GM19023 (cell line): ENCODE data around the gene CD81.

Source experiments
- ATAC-seq: cut with Tn5 transposase; IDR thresholded peaks from one replicate; pipeline ENCODE4 v1.9.1; 2021; ENCODE audit warnings: mild to moderate bottlenecking, moderate library complexity; ENCODE audit not compliant: unreplicated experiment

The CD81 gene

GRCh38 chr11:2419638-2420501 lies 42.8 kb downstream of the CD81 start:
- ATAC-seq, result no peak

GRCh38 chr11:2420502-2421225 lies 43.6 kb downstream of the CD81 start:
- peak; percentile 63 for ATAC-seq

GRCh38 chr11:2421226-2421994 lies 44.3 kb downstream of the CD81 start:
- no peak for ATAC-seq

GRCh38 chr11:2421996-2422395 lies 44.9 kb downstream of the CD81 start:
- ATAC-seq, result no peak

DNA sequence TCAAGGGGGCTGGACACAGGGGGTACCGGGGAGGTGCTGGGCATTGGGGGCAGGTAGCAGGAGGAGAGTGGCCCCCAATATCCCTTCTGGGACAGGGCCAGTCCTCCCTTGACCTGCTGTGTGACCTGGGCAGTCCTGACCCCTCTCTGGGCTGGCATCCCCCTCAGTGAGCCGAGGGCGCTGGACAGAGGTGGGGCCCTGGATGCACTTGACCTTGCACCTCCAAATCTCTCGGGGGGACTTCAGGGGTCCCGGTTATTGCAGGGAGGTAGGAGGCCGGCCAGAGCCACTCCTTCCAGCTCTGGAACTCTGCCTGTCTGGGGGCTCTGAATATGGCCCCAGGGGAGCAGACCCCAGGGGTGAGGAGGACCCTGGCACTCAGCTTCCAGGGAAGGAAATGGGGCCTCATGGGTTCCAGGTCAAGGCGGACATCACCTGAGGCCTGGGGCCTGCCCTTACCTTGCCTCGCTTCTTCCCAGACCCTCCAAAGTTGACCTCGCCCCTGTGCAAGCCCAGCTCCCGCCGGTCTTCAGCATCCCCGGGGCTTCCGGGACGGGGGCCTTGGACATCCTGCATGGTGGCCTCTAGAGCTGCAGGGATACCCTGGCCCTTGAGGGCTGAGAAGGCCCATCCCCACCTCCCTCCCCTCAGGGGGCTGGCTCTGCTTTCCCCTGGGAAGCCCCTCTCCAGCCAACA lies 45.5 kb downstream of the CD81 start:
- ATAC-seq, result no peak

DNA sequence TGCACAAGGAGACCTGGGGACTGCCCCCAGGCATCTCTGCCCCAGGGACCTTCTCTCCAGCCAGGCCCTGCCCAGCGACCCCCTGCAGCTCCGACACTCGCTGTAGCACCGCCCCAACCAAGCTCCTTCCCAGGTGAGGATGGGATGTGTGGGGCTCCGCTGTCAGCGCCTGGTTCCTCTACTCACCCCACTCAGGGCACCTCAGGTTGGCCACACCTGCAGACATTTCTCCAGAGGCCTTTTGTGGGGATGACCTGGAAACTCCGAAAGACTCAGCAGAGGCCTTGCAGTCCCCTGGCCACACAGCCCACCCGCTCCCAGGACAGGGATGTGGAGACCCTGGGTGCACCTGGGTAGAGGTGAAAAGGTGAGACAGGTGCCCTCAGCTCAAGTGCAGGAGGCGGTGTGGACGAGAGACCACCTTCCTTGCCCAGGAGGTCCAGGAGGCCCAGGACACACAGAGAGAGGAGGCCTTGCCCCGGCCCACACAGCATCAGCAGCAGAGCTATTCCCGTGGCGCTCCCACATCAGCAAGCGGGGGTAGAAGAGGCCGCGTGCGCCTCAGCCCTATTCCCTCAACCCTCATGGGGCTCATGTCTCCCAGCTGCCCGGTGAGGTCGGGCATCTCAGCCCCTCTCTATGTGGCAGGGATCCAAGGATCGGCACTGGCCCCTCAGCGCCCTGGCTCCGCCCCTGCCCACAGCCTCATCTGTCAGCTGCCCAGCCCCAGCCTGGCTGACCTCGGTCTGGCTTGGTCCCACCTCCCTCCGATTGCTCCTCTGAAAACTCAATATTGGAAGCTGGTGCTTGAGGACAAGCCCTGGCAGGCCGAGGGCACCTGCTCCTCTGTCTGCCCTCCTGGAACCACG lies 46.3 kb downstream of the CD81 start:
- ATAC-seq, result no peak

GRCh38 chr11:2424811-2425495 lies 47.8 kb downstream of the CD81 start:
- ATAC-seq, result no peak

DNA sequence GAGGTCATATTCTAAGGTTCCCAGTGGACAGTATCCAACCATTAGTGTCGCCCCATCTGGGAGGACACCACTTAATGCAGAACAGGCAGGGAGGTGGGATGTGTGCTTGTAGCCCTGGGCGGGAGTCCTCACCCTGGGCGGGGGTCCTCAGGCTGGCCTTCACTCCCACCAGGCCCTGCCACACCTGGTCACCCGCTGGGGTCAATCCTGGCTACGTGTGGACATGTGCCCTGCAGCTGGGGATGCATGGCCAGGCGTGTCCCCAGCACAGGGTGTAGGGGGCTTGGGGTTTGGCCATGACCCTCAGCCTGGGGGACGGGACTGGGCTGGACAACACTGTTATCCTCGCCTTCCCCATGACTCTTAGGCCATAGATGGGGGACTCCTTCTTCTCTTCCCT lies 48.4 kb downstream of the CD81 start:
- ATAC-seq, result no peak

DNA sequence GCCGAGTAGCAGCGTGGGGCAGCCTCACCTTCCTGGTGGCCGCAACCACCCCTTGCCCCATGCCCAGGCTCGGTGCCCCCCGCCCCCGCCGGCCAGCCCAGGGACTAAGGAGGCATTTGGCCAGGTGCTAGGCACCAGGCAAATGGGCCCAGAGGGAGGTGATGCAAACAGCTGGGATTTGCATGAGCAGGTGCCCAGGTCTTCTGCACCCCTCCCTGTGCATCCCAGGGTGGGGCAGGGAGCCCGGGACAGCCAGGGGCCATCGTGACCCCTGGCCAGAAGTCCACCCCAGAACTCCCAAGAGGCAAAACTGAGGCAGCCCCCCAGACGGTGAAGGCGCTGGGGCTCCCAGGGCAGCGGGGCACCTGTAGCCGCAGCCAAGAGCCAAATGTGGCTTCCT lies 49.1 kb downstream of the CD81 start:
- ATAC-seq, result no peak

DNA sequence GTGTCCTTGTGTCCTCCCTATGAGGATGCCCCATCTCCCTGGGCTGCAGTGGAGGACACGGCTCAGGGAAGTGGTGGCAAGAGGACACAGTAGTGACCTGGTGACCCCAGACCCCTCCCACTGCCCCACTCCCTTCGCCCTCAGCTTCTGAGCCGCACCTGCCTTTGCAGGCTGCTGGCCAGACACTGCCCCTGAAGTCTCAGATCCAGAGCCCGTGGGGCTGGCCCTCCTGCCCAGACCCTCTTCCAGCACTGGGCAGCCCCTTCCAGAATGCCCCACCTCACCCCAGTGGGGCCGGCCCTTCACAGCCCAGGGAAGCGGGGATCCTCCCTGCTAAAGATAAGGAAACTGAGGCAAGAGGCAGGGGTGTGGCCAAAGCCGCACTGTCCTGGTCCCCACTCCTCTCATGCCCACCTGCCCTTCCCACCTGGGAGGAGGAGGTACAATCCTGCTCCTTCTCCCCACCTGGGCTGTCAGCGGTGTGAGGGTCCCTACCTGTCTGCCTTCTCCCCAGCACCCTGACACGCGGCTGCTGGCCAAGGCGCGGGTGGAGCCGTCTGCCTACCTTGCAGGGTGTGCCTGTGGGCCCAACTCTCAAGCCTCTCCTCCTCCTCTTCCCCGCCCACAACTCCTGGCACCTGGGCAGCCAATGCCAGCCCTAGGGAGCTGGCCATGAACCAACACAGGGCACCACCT lies 49.9 kb downstream of the CD81 start:
- ATAC-seq, result no peak

DNA sequence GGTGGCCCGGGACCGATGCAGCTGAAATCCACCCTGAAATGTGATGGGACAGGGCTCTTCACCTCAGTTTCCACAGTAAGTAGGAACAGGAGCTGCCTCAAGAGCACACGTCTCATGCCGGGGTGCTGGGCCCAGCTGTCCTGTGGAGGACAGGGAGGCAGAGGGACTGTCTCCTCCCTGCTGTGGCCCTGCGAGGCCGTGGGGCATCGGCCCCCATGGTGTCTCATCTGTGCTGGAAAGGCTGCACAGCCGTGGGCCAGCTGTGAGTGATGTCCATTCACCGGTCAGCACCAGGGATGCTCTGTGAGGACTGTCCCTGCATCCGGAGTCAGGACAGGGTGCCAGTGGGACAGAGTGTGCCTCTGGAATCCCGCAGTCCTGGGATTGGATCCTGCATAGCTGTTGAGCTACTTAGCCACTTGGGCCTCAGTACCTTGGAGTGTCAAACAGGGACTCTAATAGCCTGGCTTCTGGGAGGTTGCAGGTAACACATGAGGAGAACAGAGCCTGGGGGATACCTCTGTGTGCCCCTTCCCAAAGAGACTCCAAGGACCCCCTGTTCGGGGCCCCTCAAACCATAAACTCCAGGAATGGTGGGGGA lies 50.7 kb downstream of the CD81 start:
- no peak for ATAC-seq

- no peak for ATAC-seq
Measured at GRCh38 chr11:2428322-2428795, 51.2 kb downstream of the CD81 start.

DNA sequence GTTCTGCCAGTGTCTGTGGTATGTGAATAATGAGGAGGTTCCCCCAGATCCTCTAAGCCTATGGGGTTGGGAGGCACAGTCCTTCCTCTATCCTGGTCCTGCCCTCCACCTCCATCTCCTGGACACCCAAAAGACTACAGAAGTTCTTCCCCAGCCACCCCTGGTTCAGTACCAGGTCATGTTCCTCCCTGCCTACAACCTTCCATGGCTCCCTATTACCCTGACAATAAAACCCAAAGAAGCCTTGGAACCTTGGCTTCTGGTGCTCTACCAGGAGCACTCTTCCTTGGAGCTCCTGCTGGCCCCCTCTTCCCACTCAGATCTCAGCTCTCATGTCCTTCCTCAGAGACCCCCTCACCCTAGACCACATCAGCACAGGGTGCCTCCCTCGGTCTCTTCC lies 54.3 kb downstream of the CD81 start:
- ATAC-seq, result no peak

DNA sequence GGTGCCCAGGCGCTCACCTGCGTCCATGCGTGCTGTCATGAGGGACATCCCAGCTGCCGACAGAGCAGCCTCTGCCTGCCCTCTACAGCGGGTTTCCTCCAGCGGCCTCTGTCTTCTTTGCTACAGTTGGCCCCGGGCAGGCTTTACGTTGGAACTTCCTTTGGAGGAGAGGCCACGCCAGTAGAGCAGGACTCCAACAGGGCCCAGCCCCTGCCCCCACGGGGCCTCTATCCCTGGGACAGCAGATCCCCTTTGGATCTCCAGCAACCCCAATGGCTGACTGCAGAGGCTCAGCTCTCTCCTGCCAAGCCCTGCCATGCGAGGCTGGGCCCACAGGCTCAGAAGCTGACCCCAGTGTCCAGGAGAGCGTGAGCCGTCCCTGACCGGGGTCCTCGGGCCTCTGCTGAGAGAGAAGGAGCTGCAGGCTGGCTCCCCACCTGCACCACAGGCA lies 55.1 kb downstream of the CD81 start:
- ATAC-seq, result no peak

DNA sequence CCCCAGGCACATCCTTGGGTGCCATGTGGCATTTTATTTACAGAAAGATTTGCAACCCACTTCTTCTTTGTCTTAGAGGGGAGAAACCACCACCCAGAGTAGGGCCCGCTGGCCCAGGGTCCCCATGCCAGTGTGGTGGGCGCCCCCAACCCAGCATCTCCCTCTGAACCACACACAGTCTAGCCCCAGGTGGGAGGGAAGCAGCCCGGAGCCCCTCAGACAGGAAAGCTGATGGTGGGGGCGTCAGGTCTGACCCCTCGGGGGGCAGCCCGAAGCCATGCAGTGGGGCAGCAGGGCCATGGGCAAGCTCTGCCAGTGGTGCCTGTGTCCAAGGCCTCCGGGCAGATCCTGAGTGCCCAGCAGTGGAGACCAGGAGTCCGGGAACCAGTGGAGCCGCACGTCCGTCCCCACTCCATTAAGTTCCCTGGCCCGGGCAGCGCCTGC lies 55.5 kb downstream of the CD81 start:
- ATAC-seq, result no peak

DNA sequence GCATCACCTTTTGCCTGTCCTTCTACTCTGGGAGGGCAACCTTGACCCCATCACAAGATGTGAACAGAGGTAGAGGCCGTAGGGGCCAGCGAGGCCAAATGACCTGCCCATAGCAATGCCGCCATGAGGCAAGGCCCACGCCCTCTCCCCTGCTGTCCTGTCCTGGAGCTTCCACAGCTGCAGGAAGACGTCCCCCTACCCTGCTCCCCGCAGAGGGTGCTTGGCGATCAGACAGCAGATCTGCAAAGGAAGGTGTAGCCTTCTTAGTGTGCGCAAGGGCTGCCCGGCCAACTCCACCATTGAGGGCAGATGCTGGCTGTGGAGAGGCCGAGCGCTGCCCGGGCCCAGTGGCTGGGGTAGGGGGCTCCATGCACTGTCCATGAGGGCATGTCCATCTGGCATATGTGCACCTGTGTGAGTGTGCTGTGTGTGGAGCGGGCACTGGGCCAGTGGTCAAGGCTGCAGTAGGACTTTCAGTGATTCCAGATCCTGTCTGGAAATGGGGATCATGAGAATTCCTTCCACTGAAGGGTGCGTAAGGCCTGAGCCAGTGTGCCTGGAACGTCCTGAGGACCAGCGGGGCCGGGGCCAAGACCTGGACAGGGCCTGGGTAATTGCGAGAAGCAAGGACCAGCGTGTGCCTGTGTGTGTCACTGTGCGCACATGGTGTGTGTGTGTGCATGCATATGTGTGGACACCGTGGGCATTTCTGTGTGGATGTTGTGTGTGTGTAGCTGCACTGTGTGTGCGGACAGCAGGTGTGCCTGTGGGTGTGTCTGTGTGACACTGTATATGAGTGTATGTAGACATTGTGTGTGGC lies 56.2 kb downstream of the CD81 start:
- no peak for ATAC-seq

DNA sequence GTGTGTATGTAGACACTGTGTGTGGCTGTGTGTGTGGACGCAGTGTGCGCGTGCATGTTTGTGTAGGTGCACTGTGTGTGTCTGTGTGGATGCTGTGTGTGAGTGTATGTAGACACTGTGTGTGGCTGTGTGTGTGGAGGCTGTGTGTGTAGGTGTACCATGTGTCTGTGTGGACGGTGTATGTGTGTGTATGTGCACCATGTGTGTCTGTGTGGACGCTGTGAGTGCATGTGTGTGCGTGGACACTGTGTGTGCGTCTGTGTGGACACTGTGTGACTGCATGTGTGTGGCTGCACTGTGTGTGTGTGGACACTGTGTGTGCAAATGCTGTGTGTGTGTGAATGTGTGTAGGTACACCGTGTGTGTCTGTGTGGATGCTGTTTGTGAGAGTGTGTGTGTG lies 56.9 kb downstream of the CD81 start:
- ATAC-seq, result no peak
